Measurements from ENCODE around the gene ABHD16A.

DNA sequence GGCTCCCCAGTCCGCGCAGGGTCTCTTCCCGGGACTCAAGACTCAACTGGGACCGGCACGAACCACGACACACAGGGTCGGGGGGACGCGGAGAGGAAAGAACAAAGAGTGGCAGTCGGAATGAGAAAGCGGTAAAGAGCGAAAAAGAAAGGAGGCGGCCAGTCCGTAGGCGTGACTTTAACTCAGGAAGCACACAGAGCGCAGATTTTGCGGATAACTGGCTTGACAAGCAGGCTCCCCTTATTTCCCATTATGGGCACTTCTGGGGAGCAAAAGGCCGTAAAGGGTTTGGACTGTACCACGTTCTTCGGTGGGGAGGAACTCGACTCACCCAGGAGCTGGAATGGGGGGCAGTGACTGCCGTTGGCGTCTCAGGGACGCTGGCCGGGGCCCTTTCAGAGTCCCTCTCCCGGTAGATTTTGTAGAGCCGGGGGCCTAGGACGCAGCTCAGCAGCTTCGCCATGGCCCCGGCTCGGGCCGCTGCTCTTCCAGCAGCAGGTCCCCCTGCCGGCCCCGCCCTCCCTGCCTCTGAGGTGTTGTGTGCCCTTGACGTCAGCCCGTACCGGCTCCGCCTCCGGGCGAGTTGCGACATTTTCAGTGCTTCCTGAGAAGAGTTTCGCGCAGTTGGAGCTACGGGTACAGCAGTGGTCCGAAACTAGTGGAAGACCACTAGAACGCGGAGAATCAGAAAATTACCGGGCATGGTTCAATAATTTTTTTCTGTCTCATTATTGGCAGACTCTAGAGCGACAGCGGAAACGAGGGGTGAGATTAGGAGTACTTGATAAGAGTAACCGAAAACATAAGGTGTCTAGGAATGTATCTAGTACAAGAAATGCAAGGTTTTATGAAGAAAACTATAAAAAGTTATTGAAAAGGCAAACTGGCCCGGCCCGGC lies at the start of gene ABHD16A:
- TF ChIP-seq POLR2AphosphoS5 (IDR thresholded peaks at IDR 0.05; ENCODE audit: low read depth, low read length) (peak; percentile 60), POLR2A (IDR thresholded peaks at IDR 0.05; ENCODE audit: low read depth, low read length) (peak; percentile 72)

Data from GM12892 (cell line).